Trophoblast cell (in vitro differentiated cells and primary cell): ENCODE data around the gene PAX2.

Experiments
- DNase-seq, 2 donors: peaks; one replicate each; pipeline ENCODE4 v3.0.0-alpha.2; 2016
- H2AFZ ChIP-seq: 2 replicates; pipeline ENCODE4 v1.6.1; 2013; ENCODE audit warnings: low read length, moderate library complexity, mild to moderate bottlenecking; ENCODE audit not compliant: insufficient read depth, poor library complexity
- H2AK5ac ChIP-seq: 2 replicates; pipeline ENCODE4 v1.6.1; 2013; ENCODE audit warnings: mild to moderate bottlenecking, low read length
- H2BK120ac ChIP-seq: 2 replicates; pipeline ENCODE4 v1.6.1; 2013; ENCODE audit warnings: low read length, mild to moderate bottlenecking, moderate library complexity; ENCODE audit not compliant: insufficient read depth, poor library complexity
- H2BK12ac ChIP-seq: 2 replicates; pipeline ENCODE4 v1.6.1; 2013; ENCODE audit warnings: mild to moderate bottlenecking, low read length, moderate library complexity
- H2BK5ac ChIP-seq: 2 replicates; pipeline ENCODE4 v1.6.1; 2013; ENCODE audit warnings: low read length, low read depth, moderate library complexity, mild to moderate bottlenecking; ENCODE audit not compliant: poor library complexity
- H3K14ac ChIP-seq: 2 replicates; pipeline ENCODE4 v1.6.1; 2013; ENCODE audit warnings: mild to moderate bottlenecking, low read length
- H3K18ac ChIP-seq: 2 replicates; pipeline ENCODE4 v1.6.1; 2013; ENCODE audit warnings: mild to moderate bottlenecking, low read length
- H3K23ac ChIP-seq: 2 replicates; pipeline ENCODE4 v1.6.1; 2013; ENCODE audit warnings: low read length
- H3K27ac ChIP-seq: 2 replicates; pipeline ENCODE4 v1.5.1; 2013; ENCODE audit warnings: low read depth, mild to moderate bottlenecking, inconsistent platforms, low read length, moderate library complexity
- H3K27me3 ChIP-seq: 2 replicates; pipeline ENCODE4 v1.6.1; 2013; ENCODE audit warnings: inconsistent platforms, mild to moderate bottlenecking, low read length, moderate library complexity; ENCODE audit not compliant: insufficient read depth
- H3K36me3 ChIP-seq, 2 experiments: 1 replicate in 1 of 2; 2 replicates in 1 of 2; pipeline ENCODE4 v1.6.1; 2013; ENCODE audit warnings: low read length in 2 of 2, mild to moderate bottlenecking in 2 of 2, moderate library complexity in 1 of 2; ENCODE audit not compliant: insufficient read depth in 2 of 2, control insufficient read depth in 1 of 2
- H3K4ac ChIP-seq: 2 replicates; pipeline ENCODE4 v1.6.1; 2013; ENCODE audit warnings: low read depth, mild to moderate bottlenecking, low read length, moderate library complexity
- H3K4me1 ChIP-seq, 2 experiments: 1 replicate in 1 of 2; 2 replicates in 1 of 2; pipeline ENCODE4 v1.6.1; 2013; ENCODE audit warnings: low read length in 2 of 2, mild to moderate bottlenecking in 2 of 2, moderate library complexity in 1 of 2; ENCODE audit not compliant: insufficient read depth in 2 of 2, control insufficient read depth in 1 of 2
- H3K4me2 ChIP-seq: 2 replicates; pipeline ENCODE4 v1.6.1; 2013; ENCODE audit warnings: inconsistent platforms, mild to moderate bottlenecking, low read length, moderate library complexity
- H3K4me3 ChIP-seq: 2 replicates; pipeline ENCODE4 v1.5.1; 2013; ENCODE audit warnings: mild to moderate bottlenecking, low read depth, low read length, inconsistent platforms
- H3K79me1 ChIP-seq: one replicate; pipeline ENCODE4 v1.6.1; 2013; ENCODE audit warnings: low read length
- H3K79me2 ChIP-seq: 2 replicates; pipeline ENCODE4 v1.6.1; 2013; ENCODE audit warnings: low read length, mild to moderate bottlenecking; ENCODE audit not compliant: control insufficient read depth, insufficient read depth, poor library complexity
- H3K9ac ChIP-seq: 2 replicates; pipeline ENCODE4 v1.6.1; 2013; ENCODE audit warnings: mild to moderate bottlenecking, low read length
- H3K9me3 ChIP-seq: 2 replicates; pipeline ENCODE4 v1.6.1; 2013; ENCODE audit warnings: low read depth, mild to moderate bottlenecking, control low read depth, inconsistent platforms, low read length; ENCODE audit not compliant: insufficient read depth
- H4K12ac ChIP-seq: 2 replicates; pipeline ENCODE4 v1.6.1; 2013; ENCODE audit warnings: low read depth, mild to moderate bottlenecking, low read length, moderate library complexity
- H4K8ac ChIP-seq: 2 replicates; pipeline ENCODE4 v1.6.1; 2013; ENCODE audit warnings: low read depth, mild to moderate bottlenecking, low read length, moderate library complexity
- H4K91ac ChIP-seq: one replicate; pipeline ENCODE4 v1.6.1; 2013; ENCODE audit warnings: low read depth, mild to moderate bottlenecking, low read length, moderate library complexity
- WGBS: extraction: QIAGEN DNeasy Blood & Tissue Kit; methylation state at CpG from one replicate; pipeline ENCODE4 v1.1.7; 2013; ENCODE audit warnings: missing lambda C conversion rate; ENCODE audit not compliant: insufficient read length, insufficient coverage; ENCODE audit errors: extremely low coverage; 5-methylcytosine and 5-hydroxymethylcytosine counted together

PAX2 gene

DNA sequence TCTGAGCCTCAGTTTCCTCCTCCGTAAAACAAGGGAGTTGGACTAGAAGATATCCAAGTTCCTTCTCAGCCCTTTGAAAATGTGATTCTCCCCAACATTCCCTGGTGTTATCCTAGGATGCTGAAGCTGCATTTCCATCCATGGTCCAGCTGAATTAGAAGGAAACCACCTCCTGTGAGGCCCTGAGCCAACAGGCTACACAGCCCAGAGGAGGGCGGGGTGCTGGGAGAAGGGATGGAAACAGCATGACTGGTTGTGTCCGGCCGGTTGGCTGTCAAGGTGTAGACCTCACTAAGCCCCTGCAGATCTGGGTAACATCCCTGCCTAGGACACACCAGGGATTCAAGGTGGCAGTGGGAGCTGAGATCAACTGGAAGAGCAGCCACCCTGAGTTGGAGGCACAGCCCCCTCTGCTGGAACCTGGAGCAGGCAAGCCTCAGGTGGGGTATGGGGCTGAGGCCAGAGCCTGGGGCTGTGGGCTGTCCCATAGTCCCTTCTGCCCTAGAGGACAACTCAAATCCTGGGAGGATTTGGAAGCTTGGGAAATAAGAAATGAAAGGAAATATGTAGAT is 72.0 kb downstream of the PAX2 start:
- Histone ChIP-seq H3K4me1 (peaks cover 2 to 3% of the 10 kb centered on the region in 2 experiments), H3K4ac (no peak overlapping the region), H2AK5ac (no peak overlapping the region), H3K79me2 (no peaks in the 10 kb centered on the region), H3K27ac (no peak overlapping the region), H2BK12ac (no peak overlapping the region), H3K9me3 (no peaks in the 10 kb centered on the region), H2AFZ (no peak overlapping the region), H4K91ac (no peak overlapping the region), H2BK5ac (no peak overlapping the region), H3K23ac (no peak overlapping the region), H3K9ac (no peak overlapping the region), H2BK120ac (no peak overlapping the region), H3K14ac (no peak overlapping the region), H3K18ac (no peak overlapping the region), H3K36me3 (no peaks in the 10 kb centered on the region), H3K27me3 (peaks cover 5% of the 10 kb centered on the region), H3K4me2 (no peak overlapping the region), H4K12ac (no peak overlapping the region), H3K4me3 (no peak overlapping the region), H3K79me1 (no peaks in the 10 kb centered on the region), H4K8ac (no peak overlapping the region)
- DNase-seq: no peak
- WGBS: no CpG with 5 or more reads among the region's 4 CpGs

DNA sequence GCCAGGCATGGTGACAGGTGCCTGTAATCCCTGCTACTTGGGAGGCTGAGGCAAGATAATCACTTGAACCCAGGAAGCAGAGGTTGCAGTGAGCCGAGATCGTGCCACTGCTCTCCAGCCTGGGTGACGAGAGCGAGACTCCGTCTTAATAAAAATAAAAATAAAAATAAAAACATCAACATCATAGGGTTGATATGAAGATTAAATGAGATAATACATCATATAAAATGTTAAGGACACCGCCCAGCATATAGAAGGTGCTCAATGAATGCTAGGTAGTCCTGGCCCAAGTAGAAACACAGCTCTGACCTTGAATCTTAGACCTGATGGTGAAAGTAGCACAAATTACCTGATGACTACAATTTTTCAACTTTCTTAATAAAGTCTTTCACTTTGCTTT is 74.0 kb downstream of the PAX2 start:
- no peaks in the 10 kb centered on the region for H3K36me3 ChIP-seq
- no CpG with 5 or more reads among the region's 6 CpGs for WGBS
- no peak overlapping the region for H3K23ac ChIP-seq
- H3K79me2 ChIP-seq: no peaks in the 10 kb centered on the region
- H3K79me1 ChIP-seq: no peaks in the 10 kb centered on the region
- no peak overlapping the region for H2BK5ac ChIP-seq
- H3K27ac ChIP-seq: no peak overlapping the region
- H3K14ac ChIP-seq: no peak overlapping the region
- no peak overlapping the region for H3K4me2 ChIP-seq
- no peaks in the 10 kb centered on the region for H3K9me3 ChIP-seq
- H2AFZ ChIP-seq: no peak overlapping the region
- H4K91ac ChIP-seq: no peak overlapping the region
- H3K27me3 ChIP-seq: peaks cover 17% of the 10 kb centered on the region
- H2BK12ac ChIP-seq: no peak overlapping the region
- no peak overlapping the region for H3K9ac ChIP-seq
- DNase-seq: no peak
- no peak overlapping the region for H4K12ac ChIP-seq
- no peak overlapping the region for H2AK5ac ChIP-seq
- H3K4ac ChIP-seq: no peak overlapping the region
- no peak overlapping the region for H2BK120ac ChIP-seq
- H3K4me1 ChIP-seq: peaks cover 2 to 3% of the 10 kb centered on the region in 2 experiments
- no peak overlapping the region for H4K8ac ChIP-seq
- H3K18ac ChIP-seq: no peak overlapping the region
- H3K4me3 ChIP-seq: no peak overlapping the region

GRCh38 chr10:100823194-100823593 is 77.8 kb downstream of the PAX2 start:
- Histone ChIP-seq H4K8ac (no peak overlapping the region), H3K4ac (no peak overlapping the region), H3K9me3 (peaks cover 3% of the 10 kb centered on the region)

GRCh38 chr10:100824886-100825285 is 79.5 kb downstream of the PAX2 start:
- Histone ChIP-seq H3K27ac (no peak overlapping the region), H3K4me2 (no peak overlapping the region), H2AK5ac (no peak overlapping the region), H3K9me3 (peaks cover 3% of the 10 kb centered on the region), H3K4ac (no peak overlapping the region), H3K36me3 (no peaks in the 10 kb centered on the region), H2BK120ac (no peak overlapping the region), H3K9ac (no peak overlapping the region), H3K4me3 (no peak overlapping the region), H2BK5ac (no peak overlapping the region), H3K4me1 (peaks cover 0 to 9% of the 10 kb centered on the region in 2 experiments), H4K91ac (no peak overlapping the region), H3K23ac (no peak overlapping the region), H3K27me3 (peaks cover 66% of the 10 kb centered on the region), H3K18ac (no peak overlapping the region), H3K14ac (no peak overlapping the region), H4K12ac (no peak overlapping the region), H3K79me2 (no peaks in the 10 kb centered on the region), H4K8ac (no peak overlapping the region), H2BK12ac (no peak overlapping the region), H2AFZ (no peak overlapping the region), H3K79me1 (no peaks in the 10 kb centered on the region)
- no CpG with 5 or more reads among the region's 3 CpGs for WGBS
- DNase-seq: no peak

More at GRCh38 chr10:100823194-100823593, 77.8 kb downstream of the PAX2 start:
- H2AK5ac ChIP-seq: no peak overlapping the region
- H3K14ac ChIP-seq: no peak overlapping the region
- H3K27me3 ChIP-seq: peaks cover 53% of the 10 kb centered on the region
- peak in 1 of 2 donors; percentile 48 for DNase-seq
- H3K4me1 ChIP-seq: peaks cover 0 to 9% of the 10 kb centered on the region in 2 experiments
- H3K4me3 ChIP-seq: no peak overlapping the region
- no peak overlapping the region for H3K27ac ChIP-seq
- H2BK5ac ChIP-seq: no peak overlapping the region
- no peak overlapping the region for H2BK120ac ChIP-seq
- no CpG with 5 or more reads among the region's 3 CpGs for WGBS
- no peak overlapping the region for H3K4me2 ChIP-seq
- no peak overlapping the region for H3K9ac ChIP-seq
- no peak overlapping the region for H2AFZ ChIP-seq
- H4K12ac ChIP-seq: no peak overlapping the region
- H2BK12ac ChIP-seq: no peak overlapping the region
- H3K79me2 ChIP-seq: no peaks in the 10 kb centered on the region
- H4K91ac ChIP-seq: no peak overlapping the region
- H3K79me1 ChIP-seq: no peaks in the 10 kb centered on the region
- no peak overlapping the region for H3K23ac ChIP-seq
- H3K36me3 ChIP-seq: no peaks in the 10 kb centered on the region
- no peak overlapping the region for H3K18ac ChIP-seq
